Raji (cell line): ENCODE results near the gene SMARCC1.

ENCODE experiments used
- POLR2A ChIP-seq: IDR thresholded peaks from 2 replicates; pipeline ENCODE4 v1.6.1; 2011; ENCODE audit warnings: low read depth, low read length, control low read depth; ENCODE audit not compliant: insufficient read depth

Gene SMARCC1

DNA sequence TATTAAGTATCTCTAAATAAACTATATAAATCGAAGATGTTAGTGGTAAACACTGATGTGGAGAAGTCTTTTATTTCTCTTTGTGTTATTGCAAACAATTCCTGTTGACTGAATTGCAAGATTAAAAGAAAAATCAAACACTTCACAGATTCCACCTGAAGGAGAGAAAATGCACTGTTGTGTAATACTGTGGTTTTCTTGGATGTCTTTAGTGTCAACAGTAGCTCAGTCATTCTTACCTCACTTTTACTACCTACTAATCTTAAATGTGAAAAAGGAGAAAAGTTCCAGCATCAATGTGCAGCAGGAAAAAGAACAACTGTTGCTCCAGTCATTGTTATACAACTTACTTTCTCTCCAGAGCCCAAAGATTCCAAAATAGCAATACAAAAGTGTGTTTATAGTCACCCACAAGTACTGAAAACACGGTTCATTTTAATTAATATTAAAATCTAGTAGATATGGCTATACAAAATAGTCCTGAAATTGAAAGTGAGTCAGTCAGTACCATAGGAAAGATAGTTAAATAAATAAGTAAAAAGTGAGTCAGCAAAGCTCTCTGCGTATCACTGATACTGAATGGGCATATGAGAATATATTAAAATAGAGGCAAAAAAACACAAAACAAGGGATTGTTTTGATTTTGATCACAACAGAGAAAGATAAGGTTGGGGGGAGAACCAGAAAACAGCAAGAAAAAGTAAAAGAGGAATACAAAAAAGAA lies 112.5 kb downstream of the SMARCC1 start:
- no peak for TF ChIP-seq POLR2A

DNA sequence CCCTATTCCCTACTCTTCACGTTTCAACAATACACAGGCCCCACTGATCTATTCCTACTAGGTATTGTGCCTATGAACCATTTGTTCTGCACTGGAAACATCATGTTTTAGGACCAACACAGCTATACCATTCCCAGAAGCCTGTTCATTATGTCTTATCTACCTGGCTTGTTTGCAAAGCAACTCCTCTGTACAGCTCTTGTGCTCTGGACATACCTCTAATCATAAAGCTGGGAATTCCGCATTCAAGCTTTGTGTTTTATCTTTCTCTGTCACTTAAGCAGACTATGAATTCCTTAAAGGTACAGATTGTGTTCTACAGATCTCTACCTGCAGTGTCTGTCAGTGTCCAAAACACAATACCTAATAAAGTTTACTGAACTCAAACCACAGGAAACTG lies 115.6 kb downstream of the SMARCC1 start:
- TF ChIP-seq POLR2A: no peak

- TF ChIP-seq POLR2A: no peak
These were observed 117.2 kb downstream of the SMARCC1 start for GRCh38 chr3:47664519-47664918.

DNA sequence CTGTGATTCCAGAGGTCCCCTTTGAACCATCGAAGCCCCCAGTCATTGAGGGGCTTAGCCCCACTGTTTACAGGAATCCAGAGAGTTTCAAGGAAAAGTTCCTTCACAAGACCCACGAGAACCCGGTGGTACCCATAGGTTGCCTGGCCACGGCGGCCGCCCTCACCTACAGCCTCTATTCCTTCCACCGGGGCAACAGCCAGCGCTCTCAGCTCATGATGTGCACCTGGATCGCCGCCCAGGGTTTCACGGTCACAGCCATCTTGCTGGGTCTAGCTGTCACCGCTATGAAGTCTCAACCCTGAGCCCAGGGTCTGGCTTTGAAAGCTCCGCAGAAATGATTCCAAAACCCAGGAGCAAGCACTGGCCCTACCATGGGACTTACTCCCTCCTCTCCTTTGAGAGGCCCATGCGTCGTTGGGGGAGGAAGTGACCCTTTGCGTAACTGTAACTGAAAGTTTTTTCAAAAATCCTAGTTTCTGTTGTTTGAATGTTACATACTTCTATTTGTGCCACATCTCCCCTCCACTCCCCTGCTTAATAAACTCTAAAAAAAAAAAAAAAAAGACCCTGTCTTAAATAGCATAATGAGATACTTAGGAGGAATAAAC lies 118.0 kb downstream of the SMARCC1 start:
- no peak for TF ChIP-seq POLR2A

- no peak for TF ChIP-seq POLR2A
These were observed 120.5 kb downstream of the SMARCC1 start for GRCh38 chr3:47661121-47661752.

GRCh38 chr3:47658444-47658843 lies 123.2 kb downstream of the SMARCC1 start:
- TF ChIP-seq POLR2A: no peak

- TF ChIP-seq POLR2A: no peak
These were observed 129.6 kb downstream of the SMARCC1 start for GRCh38 chr3:47652142-47652541.

DNA sequence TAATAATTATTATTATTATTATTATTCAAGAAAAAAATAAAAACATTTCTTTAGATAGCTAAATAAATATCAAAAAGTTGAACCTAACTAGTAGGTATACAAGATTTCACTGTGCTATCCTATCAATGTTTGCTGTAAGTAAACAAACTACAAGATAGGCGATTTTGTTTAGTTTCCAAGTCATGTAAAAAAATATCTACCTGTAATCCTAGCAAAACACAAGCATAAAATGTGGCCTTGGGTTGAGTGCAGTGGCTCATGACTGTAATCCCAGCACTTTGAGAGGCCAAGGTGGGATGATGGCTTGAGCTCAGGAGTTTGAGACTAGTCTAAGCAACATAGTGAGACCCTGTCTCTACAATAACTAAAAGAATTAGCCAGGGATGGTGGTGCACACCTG lies 131.4 kb downstream of the SMARCC1 start:
- TF ChIP-seq POLR2A: no peak

- no peak for TF ChIP-seq POLR2A
These were observed 134.1 kb downstream of the SMARCC1 start for GRCh38 chr3:47647550-47647949.

DNA sequence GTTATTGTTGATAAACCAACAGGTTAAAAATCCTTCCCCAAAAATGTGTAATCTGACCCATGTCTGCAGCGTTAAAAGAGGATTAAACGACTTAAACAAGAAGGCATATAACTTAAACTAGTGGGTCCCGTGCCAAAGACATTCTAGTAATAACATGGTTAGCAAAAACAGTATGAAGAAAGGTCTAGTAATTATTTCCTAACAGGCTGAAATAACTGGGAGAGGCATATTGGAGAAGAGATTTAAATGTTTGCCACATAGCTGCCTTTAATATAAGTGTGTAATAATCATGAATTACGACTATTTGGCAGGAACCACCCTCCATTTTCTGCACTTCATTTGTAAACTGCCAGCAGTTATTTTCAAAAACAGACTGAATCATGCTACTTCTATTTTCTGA lies 135.3 kb downstream of the SMARCC1 start:
- TF ChIP-seq POLR2A: no peak

- TF ChIP-seq POLR2A: no peak
These were observed 136.1 kb downstream of the SMARCC1 start for GRCh38 chr3:47645551-47645950.

DNA sequence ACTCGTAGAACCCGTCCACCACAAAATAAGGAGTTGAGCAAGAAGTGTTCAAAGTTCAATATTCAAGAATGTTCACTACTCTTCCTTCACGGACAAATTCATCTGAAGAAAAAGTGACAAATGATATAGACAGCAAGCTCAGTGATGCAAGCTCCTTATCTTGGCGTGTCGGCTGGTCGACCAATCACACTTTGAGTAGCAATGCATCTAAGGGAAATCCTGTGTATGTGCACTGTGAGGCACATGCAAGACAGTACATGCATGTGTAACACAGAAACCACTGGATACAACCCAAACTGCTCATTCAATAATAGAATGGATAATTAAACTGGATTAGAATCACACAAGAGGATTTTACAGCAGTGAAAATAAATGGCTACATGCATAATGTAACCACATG lies 138.6 kb downstream of the SMARCC1 start:
- no peak for TF ChIP-seq POLR2A

DNA sequence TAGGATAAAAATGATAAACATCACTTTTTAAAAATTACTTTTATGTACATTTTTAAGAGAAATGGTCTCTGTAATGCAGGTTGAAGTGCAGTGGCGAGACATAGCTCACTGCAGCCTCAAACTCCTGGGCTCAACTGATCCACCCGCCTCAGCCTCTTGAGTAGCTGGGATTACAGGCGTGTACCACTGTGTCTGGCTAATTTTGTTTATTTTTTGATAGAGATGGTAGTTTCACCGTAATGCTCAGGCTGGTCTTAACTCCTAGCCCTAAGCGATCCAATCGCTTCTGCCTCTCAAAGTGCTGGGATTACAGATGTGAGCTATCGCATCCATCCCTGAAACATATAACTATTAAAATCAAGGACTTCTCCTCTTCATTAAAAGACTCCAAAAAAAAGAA lies 140.0 kb downstream of the SMARCC1 start:
- no peak for TF ChIP-seq POLR2A

DNA sequence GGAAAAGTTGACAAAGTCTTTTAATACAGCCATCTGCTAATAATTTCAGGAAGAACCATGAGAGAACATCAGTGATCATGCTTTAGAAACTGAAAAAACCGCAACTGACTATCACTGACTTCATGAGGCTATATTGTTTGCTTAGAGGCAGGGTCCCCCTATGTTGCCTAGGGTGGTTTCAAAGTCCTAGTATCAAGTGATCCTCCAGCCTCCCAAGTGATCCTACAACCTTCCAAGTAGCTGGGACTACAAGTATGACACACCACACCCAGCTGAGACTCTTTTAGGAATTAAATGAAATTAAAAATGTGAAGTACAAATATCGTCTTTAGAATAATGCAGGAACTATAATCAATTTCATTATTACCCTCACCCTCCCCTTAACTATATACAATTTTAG lies 144.8 kb downstream of the SMARCC1 start:
- no peak for TF ChIP-seq POLR2A

DNA sequence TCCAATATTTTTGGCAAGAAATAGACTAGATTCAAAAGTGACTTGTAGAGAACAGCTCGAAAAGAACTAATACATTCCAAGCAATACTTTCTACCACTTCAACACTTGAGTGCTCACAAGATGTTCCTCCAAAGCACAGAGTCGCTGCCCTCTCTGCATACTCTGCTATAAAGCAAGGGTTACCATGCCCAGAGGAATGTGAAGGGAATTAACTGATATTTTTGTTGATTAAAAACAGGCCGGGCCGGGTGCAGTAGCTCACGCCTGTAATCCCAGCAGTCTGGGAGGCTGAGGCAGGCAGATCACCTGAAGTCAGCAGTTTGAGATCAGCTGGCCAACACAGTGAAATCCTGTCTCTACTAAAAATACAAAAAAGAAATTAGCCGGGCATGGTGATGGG lies 145.5 kb downstream of the SMARCC1 start:
- no peak for TF ChIP-seq POLR2A

DNA sequence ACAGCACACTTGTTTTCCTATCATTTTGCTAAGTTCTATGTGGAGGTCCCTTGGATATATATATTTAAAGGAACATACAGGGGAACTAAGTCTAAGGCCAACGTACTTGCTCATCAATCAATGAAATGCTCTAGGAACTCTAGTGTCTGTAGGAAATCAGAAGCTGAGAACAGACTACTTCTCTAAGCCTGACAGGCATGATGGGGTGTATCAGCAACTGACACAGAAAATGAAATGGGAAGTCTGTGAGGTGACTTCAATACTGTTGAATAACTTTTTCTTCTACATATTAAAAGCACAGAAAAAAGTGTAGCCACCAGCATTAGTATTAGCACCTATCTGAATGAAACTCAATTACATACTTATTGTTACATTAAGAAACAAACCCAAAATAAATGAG lies 146.2 kb downstream of the SMARCC1 start:
- no peak for TF ChIP-seq POLR2A
